ENCODE results near the gene SCCPDH.

SCCPDH gene

DNA sequence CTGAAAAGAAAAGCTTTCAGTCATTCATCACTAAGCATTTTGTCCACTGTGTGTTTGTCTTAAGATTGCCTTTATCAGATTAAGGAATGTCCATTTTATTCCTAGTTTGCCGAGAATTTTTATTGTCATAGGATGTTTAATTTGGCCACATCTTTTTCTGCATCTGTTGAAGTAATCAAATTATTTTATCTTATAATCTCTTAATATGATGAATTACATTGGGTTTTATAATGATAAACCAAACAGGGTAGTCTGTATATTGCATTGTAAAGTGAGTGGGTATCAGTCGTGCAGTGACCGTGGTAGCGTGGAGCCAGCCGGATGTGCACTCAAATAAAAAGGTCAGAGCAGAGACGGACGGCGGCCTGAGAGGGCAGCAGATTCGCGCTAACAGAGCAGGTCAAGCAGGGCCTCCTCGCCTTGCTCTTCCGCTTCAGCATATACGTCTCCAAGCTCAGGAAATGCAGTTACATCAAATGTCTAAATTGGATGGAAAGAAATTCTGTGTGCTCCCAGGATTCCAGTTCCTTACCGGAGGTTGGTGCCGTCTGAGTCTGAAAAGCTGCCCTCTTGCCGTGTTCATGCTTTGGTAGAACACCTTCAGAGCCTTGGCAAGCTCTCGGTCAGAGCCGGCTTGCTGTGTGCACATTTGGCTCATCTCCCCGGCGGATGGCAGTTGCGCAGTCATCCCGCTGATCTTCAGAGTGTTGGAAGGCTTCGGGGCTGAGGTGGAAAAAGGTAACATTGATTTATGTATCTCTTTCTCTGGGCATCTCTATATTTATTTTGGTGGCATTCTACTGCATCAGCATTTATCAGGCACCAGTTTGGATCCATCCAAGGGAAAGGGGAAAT is 51.5 kb downstream of the SCCPDH start:
- no peak for DNase-seq (ENCODE audit: low read depth in 1 of 2, low spot score in 1 of 2)
- Histone ChIP-seq H3K27me3 (ENCODE audit: insufficient read depth, poor library complexity, severe bottlenecking) (no peaks in the 10 kb centered on the region), H3K4me3 (replicated peaks; ENCODE audit: insufficient read depth, low read length) (no peak overlapping the region), H3K27ac (replicated peaks) (no peak overlapping the region)
- TF ChIP-seq GABPA (IDR thresholded peaks at IDR 0.05; ENCODE audit: low read depth): no peak

DNA sequence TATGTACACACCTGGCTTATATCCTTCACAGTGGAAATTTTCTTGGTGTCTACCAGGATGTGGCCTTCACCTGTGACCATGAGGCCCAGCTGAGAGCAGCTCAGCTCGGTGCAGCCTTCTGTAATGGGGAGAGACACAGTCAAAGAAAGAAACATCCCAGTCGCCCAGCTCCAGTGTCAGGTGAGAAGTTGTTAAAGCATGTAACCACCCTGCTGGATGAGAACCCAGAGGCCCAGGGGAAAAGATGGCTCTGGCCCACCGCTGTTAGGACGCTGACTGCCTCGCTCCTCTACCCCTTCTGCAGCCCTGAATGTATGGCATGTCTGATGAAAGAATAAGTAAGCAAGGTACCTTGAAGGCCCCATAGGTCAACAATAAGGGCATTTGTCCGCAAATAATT is 52.7 kb downstream of the SCCPDH start:
- no peaks in the 10 kb centered on the region for H3K27me3 ChIP-seq (ENCODE audit: insufficient read depth, poor library complexity, severe bottlenecking)
- TF ChIP-seq SPI1 (IDR thresholded peaks at IDR 0.05; ENCODE audit: borderline replicate concordance, low read depth) (no peak), POLR2AphosphoS5 (IDR thresholded peaks at IDR 0.05; ENCODE audit: low read depth) (no peak), GABPA (IDR thresholded peaks at IDR 0.05; ENCODE audit: low read depth) (no peak)
- TF ChIP-seq, protein P1, sequence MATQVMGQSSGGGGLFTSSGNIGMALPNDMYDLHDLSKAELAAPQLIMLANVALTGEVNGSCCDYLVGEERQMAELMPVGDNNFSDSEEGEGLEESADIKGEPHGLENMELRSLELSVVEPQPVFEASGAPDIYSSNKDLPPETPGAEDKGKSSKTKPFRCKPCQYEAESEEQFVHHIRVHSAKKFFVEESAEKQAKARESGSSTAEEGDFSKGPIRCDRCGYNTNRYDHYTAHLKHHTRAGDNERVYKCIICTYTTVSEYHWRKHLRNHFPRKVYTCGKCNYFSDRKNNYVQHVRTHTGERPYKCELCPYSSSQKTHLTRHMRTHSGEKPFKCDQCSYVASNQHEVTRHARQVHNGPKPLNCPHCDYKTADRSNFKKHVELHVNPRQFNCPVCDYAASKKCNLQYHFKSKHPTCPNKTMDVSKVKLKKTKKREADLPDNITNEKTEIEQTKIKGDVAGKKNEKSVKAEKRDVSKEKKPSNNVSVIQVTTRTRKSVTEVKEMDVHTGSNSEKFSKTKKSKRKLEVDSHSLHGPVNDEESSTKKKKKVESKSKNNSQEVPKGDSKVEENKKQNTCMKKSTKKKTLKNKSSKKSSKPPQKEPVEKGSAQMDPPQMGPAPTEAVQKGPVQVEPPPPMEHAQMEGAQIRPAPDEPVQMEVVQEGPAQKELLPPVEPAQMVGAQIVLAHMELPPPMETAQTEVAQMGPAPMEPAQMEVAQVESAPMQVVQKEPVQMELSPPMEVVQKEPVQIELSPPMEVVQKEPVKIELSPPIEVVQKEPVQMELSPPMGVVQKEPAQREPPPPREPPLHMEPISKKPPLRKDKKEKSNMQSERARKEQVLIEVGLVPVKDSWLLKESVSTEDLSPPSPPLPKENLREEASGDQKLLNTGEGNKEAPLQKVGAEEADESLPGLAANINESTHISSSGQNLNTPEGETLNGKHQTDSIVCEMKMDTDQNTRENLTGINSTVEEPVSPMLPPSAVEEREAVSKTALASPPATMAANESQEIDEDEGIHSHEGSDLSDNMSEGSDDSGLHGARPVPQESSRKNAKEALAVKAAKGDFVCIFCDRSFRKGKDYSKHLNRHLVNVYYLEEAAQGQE (IDR thresholded peaks at IDR 0.05; ENCODE audit: insufficient replicate concordance, low read depth): no peak
- TF ChIP-seq, protein P2, sequence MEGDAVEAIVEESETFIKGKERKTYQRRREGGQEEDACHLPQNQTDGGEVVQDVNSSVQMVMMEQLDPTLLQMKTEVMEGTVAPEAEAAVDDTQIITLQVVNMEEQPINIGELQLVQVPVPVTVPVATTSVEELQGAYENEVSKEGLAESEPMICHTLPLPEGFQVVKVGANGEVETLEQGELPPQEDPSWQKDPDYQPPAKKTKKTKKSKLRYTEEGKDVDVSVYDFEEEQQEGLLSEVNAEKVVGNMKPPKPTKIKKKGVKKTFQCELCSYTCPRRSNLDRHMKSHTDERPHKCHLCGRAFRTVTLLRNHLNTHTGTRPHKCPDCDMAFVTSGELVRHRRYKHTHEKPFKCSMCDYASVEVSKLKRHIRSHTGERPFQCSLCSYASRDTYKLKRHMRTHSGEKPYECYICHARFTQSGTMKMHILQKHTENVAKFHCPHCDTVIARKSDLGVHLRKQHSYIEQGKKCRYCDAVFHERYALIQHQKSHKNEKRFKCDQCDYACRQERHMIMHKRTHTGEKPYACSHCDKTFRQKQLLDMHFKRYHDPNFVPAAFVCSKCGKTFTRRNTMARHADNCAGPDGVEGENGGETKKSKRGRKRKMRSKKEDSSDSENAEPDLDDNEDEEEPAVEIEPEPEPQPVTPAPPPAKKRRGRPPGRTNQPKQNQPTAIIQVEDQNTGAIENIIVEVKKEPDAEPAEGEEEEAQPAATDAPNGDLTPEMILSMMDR (IDR thresholded peaks at IDR 0.05; ENCODE audit: insufficient read depth, low read length): no peak

DNA sequence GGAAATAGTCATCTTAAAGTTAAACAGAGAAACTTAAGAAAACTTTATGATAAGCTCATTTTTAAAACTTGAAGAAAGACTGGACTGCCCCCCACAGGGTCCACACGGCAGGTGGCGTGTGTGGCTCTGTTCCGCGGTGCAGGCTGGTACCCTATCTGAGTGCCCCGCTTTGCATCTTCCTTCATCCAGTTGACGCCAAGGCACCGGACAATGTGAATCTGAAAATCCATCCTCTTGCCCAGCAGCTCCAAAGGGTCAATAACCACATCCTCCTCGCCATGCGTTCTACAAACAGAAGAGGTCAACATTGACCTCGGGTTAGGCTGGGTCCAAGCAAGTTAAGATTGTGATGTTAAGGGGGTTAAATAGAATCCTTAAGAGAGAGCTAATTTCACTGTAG is 54.5 kb downstream of the SCCPDH start:
- no peak for DNase-seq (ENCODE audit: low read depth in 1 of 2, low spot score in 1 of 2)
- TF ChIP-seq, protein P2 (IDR thresholded peaks at IDR 0.05; ENCODE audit: insufficient read depth, low read length): no peak
- TF ChIP-seq SPI1 (IDR thresholded peaks at IDR 0.05; ENCODE audit: borderline replicate concordance, low read depth) (no peak), POLR2AphosphoS5 (IDR thresholded peaks at IDR 0.05; ENCODE audit: low read depth) (no peak), GABPA (IDR thresholded peaks at IDR 0.05; ENCODE audit: low read depth) (no peak)
- TF ChIP-seq, protein P1 (IDR thresholded peaks at IDR 0.05; ENCODE audit: insufficient replicate concordance, low read depth): no peak
- H3K4me3 ChIP-seq (replicated peaks; ENCODE audit: insufficient read depth, low read length): no peak overlapping the region
- H3K27ac ChIP-seq (replicated peaks): no peak overlapping the region
- no peaks in the 10 kb centered on the region for H3K27me3 ChIP-seq (ENCODE audit: insufficient read depth, poor library complexity, severe bottlenecking)

More for the DNA sequence above, 52.7 kb downstream of the SCCPDH start:
- no peak for DNase-seq (ENCODE audit: low read depth in 1 of 2, low spot score in 1 of 2)
- no peak overlapping the region for H3K4me3 ChIP-seq (replicated peaks; ENCODE audit: insufficient read depth, low read length)
- no peak overlapping the region for H3K27ac ChIP-seq (replicated peaks)

DNA sequence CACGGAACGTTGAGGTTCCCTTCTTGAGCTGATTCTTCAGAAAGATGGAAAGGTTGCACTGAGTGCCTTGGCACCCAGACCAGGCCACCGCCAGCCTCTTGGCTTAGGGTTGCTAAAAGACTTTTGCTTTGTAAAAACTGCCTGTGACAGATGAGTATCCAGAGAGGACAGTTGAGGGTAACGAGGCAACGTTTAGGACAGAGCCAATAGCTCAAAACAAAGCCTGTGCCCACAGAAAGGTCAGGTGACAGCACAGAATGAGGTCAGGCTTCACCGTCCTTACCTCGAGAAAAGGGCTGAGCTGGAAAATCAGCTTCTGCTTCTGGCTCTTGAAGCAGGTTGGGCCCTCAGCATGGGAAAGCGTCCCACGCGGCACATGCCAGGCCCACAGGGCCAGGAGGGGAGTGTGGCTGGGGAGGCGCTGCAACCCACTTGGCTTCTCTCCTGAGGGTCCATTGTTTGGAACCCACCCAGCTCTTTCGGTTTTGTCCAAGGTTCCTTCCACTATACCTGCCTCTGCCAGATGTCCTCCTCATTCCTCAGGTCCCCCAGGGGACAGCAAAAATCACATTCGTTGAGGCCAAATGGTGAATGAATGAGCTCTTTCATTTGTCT is 55.5 kb downstream of the SCCPDH start:
- Histone ChIP-seq H3K27ac (replicated peaks) (no peak overlapping the region), H3K4me3 (replicated peaks; ENCODE audit: insufficient read depth, low read length) (no peak overlapping the region), H3K27me3 (ENCODE audit: insufficient read depth, poor library complexity, severe bottlenecking) (no peaks in the 10 kb centered on the region)
- TF ChIP-seq GABPA (IDR thresholded peaks at IDR 0.05; ENCODE audit: low read depth) (no peak), SPI1 (IDR thresholded peaks at IDR 0.05; ENCODE audit: borderline replicate concordance, low read depth) (no peak), POLR2AphosphoS5 (IDR thresholded peaks at IDR 0.05; ENCODE audit: low read depth) (no peak)
- TF ChIP-seq, protein P2 (IDR thresholded peaks at IDR 0.05; ENCODE audit: insufficient read depth, low read length): no peak
- TF ChIP-seq, protein P1 (IDR thresholded peaks at IDR 0.05; ENCODE audit: insufficient replicate concordance, low read depth): no peak
- no peak for DNase-seq (ENCODE audit: low read depth in 1 of 2, low spot score in 1 of 2)

All from HL-60 (cell line).